NCI-H1694 treated with DMSO at 0.1 percent for 48 hours (cell line): ENCODE results near the gene PMIS2.

Experiments
- DNase-seq: peaks from one replicate; lab custom pipeline; 2025; lab: John Stamatoyannopoulos, UW

The PMIS2 gene

DNA sequence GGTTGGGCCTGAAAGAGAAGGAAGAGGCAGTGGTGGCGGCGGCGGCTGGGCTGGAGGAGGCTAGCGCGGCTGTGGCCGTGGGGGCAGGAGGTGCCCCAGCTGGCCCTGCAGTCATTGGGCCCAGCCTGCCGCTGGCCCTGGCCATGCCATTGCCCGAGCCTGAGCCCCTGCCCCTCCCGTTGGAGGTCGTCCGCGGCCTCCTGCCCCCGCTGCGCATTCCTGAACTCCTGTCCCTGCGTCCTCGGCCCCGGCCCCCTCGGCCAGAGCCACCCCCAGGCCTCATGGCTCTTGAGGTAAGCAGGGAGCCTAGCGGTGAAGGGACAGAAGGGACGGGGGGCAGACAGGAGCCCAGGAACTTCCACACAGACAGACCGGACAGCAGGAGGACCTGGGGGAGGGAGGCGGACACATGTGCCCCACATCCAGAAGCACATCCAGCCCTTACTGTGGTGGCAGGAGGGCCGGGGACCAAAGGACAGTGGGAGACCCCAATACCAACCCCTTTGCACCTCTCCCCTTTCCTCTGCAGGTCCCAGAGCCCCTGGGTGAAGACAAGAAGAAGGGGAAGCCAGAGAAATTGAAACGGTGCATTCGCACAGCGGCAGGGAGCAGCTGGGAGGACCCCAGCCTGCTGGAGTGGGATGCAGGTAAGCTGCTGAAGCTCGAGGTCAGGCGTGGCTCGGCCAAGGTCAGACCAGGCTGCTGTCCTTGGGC, 47.9 kb downstream of the PMIS2 start:
- no peak for DNase-seq

DNA sequence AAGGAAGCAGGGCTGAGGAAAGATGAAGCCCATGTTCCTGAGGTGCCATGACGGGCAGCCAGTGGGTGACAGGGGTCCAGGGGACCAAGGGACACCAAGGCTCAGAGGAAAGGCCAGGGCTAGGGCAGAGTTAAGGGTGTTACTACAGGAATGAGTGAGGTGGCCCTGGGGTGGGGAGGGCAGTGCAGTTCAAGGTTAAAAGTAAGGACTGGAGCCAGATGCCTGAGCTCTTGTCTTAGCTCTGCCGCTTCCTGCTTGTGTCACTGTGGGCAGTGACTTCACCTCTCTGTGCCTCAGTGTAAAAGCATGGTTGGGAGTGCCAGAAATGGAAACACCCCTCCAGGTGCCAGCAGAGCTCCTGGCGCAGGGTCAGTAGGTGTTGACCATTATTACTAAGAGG, 50.7 kb downstream of the PMIS2 start:
- DNase-seq = no peak
